Esophagus squamous epithelium (tissue), 4 donors: ENCODE results near the gene NDUFA5.

ENCODE experiments used
- CTCF ChIP-seq, 6 experiments: fragments of 450-650 bp in 4 of 6; fragments of 200-600 bp in 2 of 6; sonication (generic) in 2 of 6; IDR thresholded peaks; one replicate each; pipeline ENCODE4 v1.5.1; 2016 to 2019; ENCODE audit warnings: antibody characterized with exemption in 6 of 6, mild to moderate bottlenecking in 4 of 6, moderate library complexity in 4 of 6
- POLR2A ChIP-seq, 4 donors: fragments of 450-650 bp; IDR thresholded peaks; one replicate each; pipeline ENCODE4 v1.6.1; 2017; ENCODE audit warnings: antibody characterized with exemption in 4 of 4, mild to moderate bottlenecking in 4 of 4, moderate library complexity in 3 of 4

GRCh38 chr7:123498031-123498430, 59.6 kb downstream of the NDUFA5 start:
- TF ChIP-seq POLR2A (IDR thresholded peaks at IDR 0.05), result no peak
- no peak for TF ChIP-seq CTCF (IDR thresholded peaks at IDR 0.05)
